Activated naive CD4-positive, alpha-beta T cell treated with anti-CD3 and anti-CD28 coated beads, Interleukin-2, amount 10 ng/mL, durations not matched to agents 7 days and 5 days (primary cell): Measurements from ENCODE around the gene SPAG5.
"Not testable (repeated sequence)": the region's sequence is repeated elsewhere in the genome, so short reads cannot be mapped to it uniquely, and the experiment has no call there.

Experiments
- CTCF ChIA-PET: fragments of 350-600 bp; sonication (Branson Sonifier 250); formaldehyde crosslinking; loops from one replicate; lab custom pipeline; 2021; ENCODE audit warnings: antibody characterized with exemption; lab: Charles Lee
- DNase-seq: peaks from one replicate; pipeline ENCODE4 v3.0.0-alpha.2; 2020
- H3K27ac Mint-ChIP-seq: one replicate; pipeline ENCODE4 v1.8.0; 2021; ENCODE audit warnings: mild to moderate bottlenecking, moderate library complexity, mixed read lengths
- H3K27me3 Mint-ChIP-seq: one replicate; pipeline ENCODE4 v1.8.0; 2021; ENCODE audit warnings: mild to moderate bottlenecking, mixed read lengths
- H3K36me3 Mint-ChIP-seq: one replicate; pipeline ENCODE4 v1.8.0; 2021; ENCODE audit warnings: mixed read lengths
- H3K4me1 Mint-ChIP-seq: one replicate; pipeline ENCODE4 v1.8.0; 2021; ENCODE audit warnings: mixed read lengths
- H3K4me3 Mint-ChIP-seq: one replicate; pipeline ENCODE4 v1.8.0; 2021; ENCODE audit warnings: mild to moderate bottlenecking, moderate library complexity, mixed read lengths
- H3K9me3 Mint-ChIP-seq: one replicate; pipeline ENCODE4 v1.8.0; 2021; ENCODE audit warnings: mixed read lengths

SPAG5 gene

GRCh38 chr17:28622186-28622585 lies 23.4 kb upstream of the SPAG5 start:
- Mint-ChIP-seq H3K27ac (no peak overlapping the region), H3K36me3 (peaks cover 62% of the 10 kb centered on the region), H3K27me3 (no peaks in the 10 kb centered on the region), H3K4me3 (no peak overlapping the region), H3K9me3 (no peaks in the 10 kb centered on the region), H3K4me1 (no peaks in the 10 kb centered on the region)
- DNase-seq = no peak
- CTCF ChIA-PET = interaction anchor here (1.1 to 1.2 kb wide), 2 partner anchors 9 to 133 kb away, joined by 3 to 5 read pairs; no protein-coding TSS in a partner anchor

DNA sequence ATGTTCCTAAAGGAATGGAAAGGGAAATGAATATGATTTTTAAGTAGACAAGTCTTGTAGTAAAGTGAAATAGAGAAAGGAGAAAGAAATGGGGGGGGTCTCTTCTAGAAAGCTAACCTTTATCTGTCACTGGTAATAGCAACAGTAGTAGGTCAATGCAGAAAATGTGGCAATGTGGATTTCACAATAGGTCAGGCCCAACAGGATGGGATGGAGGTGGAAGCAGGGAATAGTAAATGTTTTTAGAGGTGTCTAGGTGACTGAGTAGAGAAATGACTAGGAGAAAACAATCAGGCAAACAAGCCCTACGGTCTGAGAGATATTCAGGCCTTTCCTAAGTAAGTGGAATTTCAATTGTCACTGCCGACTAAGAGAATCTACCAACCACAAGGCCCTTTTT lies 21.2 kb upstream of the SPAG5 start:
- H3K27me3 Mint-ChIP-seq = no peaks in the 10 kb centered on the region
- no peak overlapping the region for H3K27ac Mint-ChIP-seq
- no peak overlapping the region for H3K4me3 Mint-ChIP-seq
- CTCF ChIA-PET = no interaction called here
- H3K36me3 Mint-ChIP-seq = peaks cover 75% of the 10 kb centered on the region
- H3K4me1 Mint-ChIP-seq = no peaks in the 10 kb centered on the region
- no peak for DNase-seq
- no peaks in the 10 kb centered on the region for H3K9me3 Mint-ChIP-seq

GRCh38 chr17:28618464-28618863 lies 19.6 kb upstream of the SPAG5 start:
- Mint-ChIP-seq H3K4me3 (no peak overlapping the region), H3K4me1 (no peaks in the 10 kb centered on the region), H3K27ac (no peak overlapping the region), H3K36me3 (peaks cover 74% of the 10 kb centered on the region), H3K9me3 (no peaks in the 10 kb centered on the region), H3K27me3 (no peaks in the 10 kb centered on the region)
- no peak for DNase-seq
- CTCF ChIA-PET = no interaction called here

DNA sequence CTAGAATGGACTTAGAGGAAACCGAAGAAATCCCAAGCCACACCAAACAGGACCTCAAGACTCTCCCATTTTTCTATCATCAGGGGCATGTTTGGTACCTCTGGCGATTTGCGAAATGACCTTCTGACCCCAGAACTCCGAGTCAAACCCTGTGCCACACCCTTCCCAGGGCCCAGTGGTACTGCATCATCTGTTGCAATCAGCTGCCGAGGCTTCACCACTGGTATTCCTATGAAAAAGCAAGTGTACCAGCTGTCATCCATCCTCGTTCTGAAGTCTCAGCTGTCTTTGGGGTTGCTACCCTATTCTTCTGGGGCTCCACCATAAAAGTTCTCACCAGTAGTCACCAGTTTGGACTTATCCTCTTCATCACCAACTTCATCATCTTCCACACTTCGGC lies 17.5 kb upstream of the SPAG5 start:
- no peaks in the 10 kb centered on the region for H3K4me1 Mint-ChIP-seq
- H3K27ac Mint-ChIP-seq = no peak overlapping the region
- CTCF ChIA-PET = interaction anchor here (0.6 to 0.8 kb wide), 2 partner anchors 9 to 149 kb away, joined by 3 to 4 read pairs; no protein-coding TSS in a partner anchor
- no peak overlapping the region for H3K4me3 Mint-ChIP-seq
- no peaks in the 10 kb centered on the region for H3K9me3 Mint-ChIP-seq
- no peaks in the 10 kb centered on the region for H3K27me3 Mint-ChIP-seq
- DNase-seq = no peak
- H3K36me3 Mint-ChIP-seq = peaks cover 72% of the 10 kb centered on the region

GRCh38 chr17:28615260-28615940 lies 16.6 kb upstream of the SPAG5 start:
- CTCF ChIA-PET = no interaction called here
- Mint-ChIP-seq H3K4me3 (no peak overlapping the region), H3K27ac (peak overlapping the region; percentile 11), H3K4me1 (no peaks in the 10 kb centered on the region), H3K27me3 (no peaks in the 10 kb centered on the region), H3K9me3 (no peaks in the 10 kb centered on the region), H3K36me3 (peaks cover 71% of the 10 kb centered on the region)
- DNase-seq = no peak

- H3K36me3 Mint-ChIP-seq = peaks cover 66% of the 10 kb centered on the region
- no peaks in the 10 kb centered on the region for H3K4me1 Mint-ChIP-seq
- peak within 1 kb of the TSS; percentile 46 for H3K27ac Mint-ChIP-seq
- no peak for DNase-seq
- H3K9me3 Mint-ChIP-seq = no peaks in the 10 kb centered on the region
- CTCF ChIA-PET = interaction anchor here (1.0 to 2.3 kb wide), 6 partner anchors 8 to 74 kb away, joined by 3 to 9 read pairs (median 4); partner anchors contain the start of gene ALDOC
- no peaks in the 10 kb centered on the region for H3K27me3 Mint-ChIP-seq
- H3K4me3 Mint-ChIP-seq = no peak within 1 kb of the TSS
These were observed 15.1 kb upstream of the SPAG5 start, which contains the start of gene RSKR for GRCh38 chr17:28613931-28614381. RSKR (minus strand) TSS chr17:28614185; CDS start chr17:28614161, 24 bp downstream.

GRCh38 chr17:28612936-28613872 lies 14.4 kb upstream of the SPAG5 start:
- Mint-ChIP-seq H3K4me1 (no peaks in the 10 kb centered on the region), H3K27me3 (no peaks in the 10 kb centered on the region), H3K9me3 (no peaks in the 10 kb centered on the region), H3K27ac (no peak overlapping the region), H3K36me3 (peaks cover 61% of the 10 kb centered on the region), H3K4me3 (no peak overlapping the region)
- CTCF ChIA-PET = interaction anchor here (0.7 to 3.8 kb wide), 17 partner anchors 9 to 121 kb away, joined by 3 to 29 read pairs (median 4); partner anchors contain the start of gene ALDOC
- peak; percentile 47 for DNase-seq

- H3K36me3 Mint-ChIP-seq = peaks cover 60% of the 10 kb centered on the region
These were observed 13.7 kb upstream of the SPAG5 start for GRCh38 chr17:28612531-28612930.

DNA sequence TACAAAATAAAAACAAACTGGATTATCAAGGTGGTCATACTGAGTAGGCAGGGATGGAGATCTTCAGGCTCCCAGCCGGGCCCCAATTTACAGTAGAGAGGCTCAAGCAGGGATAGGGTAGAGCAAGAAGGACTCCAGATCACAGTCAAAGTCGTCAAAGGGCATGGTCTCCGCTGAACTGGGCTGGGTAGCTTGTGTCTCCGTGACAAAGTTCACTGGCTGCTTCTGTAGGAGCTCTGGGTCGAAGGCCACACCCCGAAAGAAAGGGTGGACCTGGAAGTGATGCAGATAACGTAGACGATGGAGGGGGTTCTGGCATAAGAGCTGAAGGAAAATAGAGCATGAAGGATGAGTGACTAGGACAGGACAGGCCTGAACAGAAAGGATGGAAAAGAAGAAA lies 11.6 kb upstream of the SPAG5 start:
- DNase-seq = no peak
- no peak overlapping the region for H3K4me3 Mint-ChIP-seq
- no peaks in the 10 kb centered on the region for H3K9me3 Mint-ChIP-seq
- H3K4me1 Mint-ChIP-seq = no peaks in the 10 kb centered on the region
- no peak overlapping the region for H3K27ac Mint-ChIP-seq
- CTCF ChIA-PET = interaction anchor here (1.1 to 3.8 kb wide), 3 partner anchors 17 to 87 kb away, joined by 3 to 29 read pairs (median 4); no protein-coding TSS in a partner anchor
- peaks cover 41% of the 10 kb centered on the region for H3K36me3 Mint-ChIP-seq
- H3K27me3 Mint-ChIP-seq = no peaks in the 10 kb centered on the region

More at GRCh38 chr17:28612531-28612930, 13.7 kb upstream of the SPAG5 start:
- no peaks in the 10 kb centered on the region for H3K9me3 Mint-ChIP-seq
- peak overlapping the region; percentile 19 for H3K27ac Mint-ChIP-seq
- CTCF ChIA-PET = interaction anchor here (0.7 to 3.8 kb wide), 15 partner anchors 9 to 120 kb away, joined by 3 to 29 read pairs (median 4); partner anchors contain the start of gene ALDOC
- DNase-seq = no peak
- H3K4me1 Mint-ChIP-seq = no peaks in the 10 kb centered on the region
- no peak overlapping the region for H3K4me3 Mint-ChIP-seq
- no peaks in the 10 kb centered on the region for H3K27me3 Mint-ChIP-seq

- H3K4me3 Mint-ChIP-seq, H3K36me3 Mint-ChIP-seq, H3K27ac Mint-ChIP-seq, DNase-seq, H3K9me3 Mint-ChIP-seq, CTCF ChIA-PET, H3K4me1 Mint-ChIP-seq, H3K27me3 Mint-ChIP-seq: not testable (repeated sequence)
These were observed 5.2 kb upstream of the SPAG5 start for GRCh38 chr17:28604031-28604430.

- no peaks in the 10 kb centered on the region for H3K27me3 Mint-ChIP-seq
- no peaks in the 10 kb centered on the region for H3K9me3 Mint-ChIP-seq
- H3K4me3 Mint-ChIP-seq = peak overlapping the region; percentile 82
- peak; percentile 58 for DNase-seq
- H3K36me3 Mint-ChIP-seq = peaks cover 11% of the 10 kb centered on the region
- CTCF ChIA-PET = interaction anchor here (0.9 kb wide), 1 partner anchor 13 kb away, joined by 4 read pairs; no protein-coding TSS in a partner anchor
- H3K27ac Mint-ChIP-seq = peak overlapping the region; percentile 99
- peaks cover 23% of the 10 kb centered on the region for H3K4me1 Mint-ChIP-seq
These were observed 723 bp upstream of the SPAG5 start for GRCh38 chr17:28599311-28600184.

- peaks cover 11% of the 10 kb centered on the region for H3K36me3 Mint-ChIP-seq
- no peak for DNase-seq
- peak overlapping the region; percentile 82 for H3K4me3 Mint-ChIP-seq
- peak overlapping the region; percentile 99 for H3K27ac Mint-ChIP-seq
- no peaks in the 10 kb centered on the region for H3K27me3 Mint-ChIP-seq
- peaks cover 25% of the 10 kb centered on the region for H3K4me1 Mint-ChIP-seq
- CTCF ChIA-PET = interaction anchor here (0.7 to 1.1 kb wide), 3 partner anchors 14 to 50 kb away, joined by 3 read pairs; no protein-coding TSS in a partner anchor
- H3K9me3 Mint-ChIP-seq = no peaks in the 10 kb centered on the region
These were observed 436 bp downstream of the SPAG5 start for GRCh38 chr17:28598389-28598788.
